ENCODE measurements around the gene COL28A1. TPM values are rescaled to one million over a fixed set of nuclear protein-coding genes. Genes with fewer than 3 reads are reported as not detected.
"Not testable (repeated sequence)": the region's sequence is repeated elsewhere in the genome, so short reads cannot be mapped to it uniquely, and the experiment has no call there.

COL28A1 gene
- total RNA-seq, 1 donor from 2014 or later, result not detected

DNA sequence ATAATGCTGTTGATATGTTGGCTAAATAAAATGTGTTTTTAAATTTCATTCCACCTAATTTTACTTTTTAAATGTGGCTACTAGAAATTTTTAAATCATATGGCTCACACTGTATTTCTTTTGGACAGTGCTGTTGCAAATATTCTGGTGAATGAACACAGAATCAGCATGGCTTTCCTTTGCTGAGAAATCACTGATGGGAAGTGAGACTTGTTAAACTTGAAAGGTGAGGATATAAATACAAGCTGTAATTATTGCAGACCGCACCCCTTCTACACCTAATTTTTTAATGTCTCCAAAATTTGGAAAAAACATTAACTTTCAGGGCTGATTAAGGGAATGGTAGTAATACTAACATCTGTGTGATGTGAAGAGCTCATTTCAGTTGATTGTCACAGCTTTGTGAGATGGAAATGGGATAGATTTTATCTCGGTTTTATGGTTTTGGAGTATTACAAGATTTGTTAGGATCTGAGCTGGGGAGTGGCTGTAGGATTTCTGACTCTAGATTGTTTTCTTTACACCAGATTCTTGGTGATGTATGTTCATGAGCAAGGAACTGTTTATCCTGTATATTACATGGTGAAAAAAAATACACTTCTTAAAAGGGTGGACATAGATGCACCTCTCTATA lies 32.3 kb upstream of the COL28A1 start:
- Mint-ChIP-seq H3K27ac (peak overlapping the region; percentile 73), H3K27me3 (ENCODE audit: insufficient read depth) (no peaks in the 10 kb centered on the region), H3K4me1 (ENCODE audit: low read depth) (peaks cover 40% of the 10 kb centered on the region), H3K4me3 (peak overlapping the region; percentile 88), H3K36me3 (ENCODE audit: low read depth) (peaks cover 25% of the 10 kb centered on the region), H3K9me3 (no peaks in the 10 kb centered on the region)
- DNase-seq (ENCODE audit: low spot score), result no peak
- intact Hi-C loops (cut with micrococcal nuclease), result loop anchor here (2.0 to 10.0 kb wide), 5 partner anchors 17 to 629 kb away; partner anchors contain the start of gene RPA3

DNA sequence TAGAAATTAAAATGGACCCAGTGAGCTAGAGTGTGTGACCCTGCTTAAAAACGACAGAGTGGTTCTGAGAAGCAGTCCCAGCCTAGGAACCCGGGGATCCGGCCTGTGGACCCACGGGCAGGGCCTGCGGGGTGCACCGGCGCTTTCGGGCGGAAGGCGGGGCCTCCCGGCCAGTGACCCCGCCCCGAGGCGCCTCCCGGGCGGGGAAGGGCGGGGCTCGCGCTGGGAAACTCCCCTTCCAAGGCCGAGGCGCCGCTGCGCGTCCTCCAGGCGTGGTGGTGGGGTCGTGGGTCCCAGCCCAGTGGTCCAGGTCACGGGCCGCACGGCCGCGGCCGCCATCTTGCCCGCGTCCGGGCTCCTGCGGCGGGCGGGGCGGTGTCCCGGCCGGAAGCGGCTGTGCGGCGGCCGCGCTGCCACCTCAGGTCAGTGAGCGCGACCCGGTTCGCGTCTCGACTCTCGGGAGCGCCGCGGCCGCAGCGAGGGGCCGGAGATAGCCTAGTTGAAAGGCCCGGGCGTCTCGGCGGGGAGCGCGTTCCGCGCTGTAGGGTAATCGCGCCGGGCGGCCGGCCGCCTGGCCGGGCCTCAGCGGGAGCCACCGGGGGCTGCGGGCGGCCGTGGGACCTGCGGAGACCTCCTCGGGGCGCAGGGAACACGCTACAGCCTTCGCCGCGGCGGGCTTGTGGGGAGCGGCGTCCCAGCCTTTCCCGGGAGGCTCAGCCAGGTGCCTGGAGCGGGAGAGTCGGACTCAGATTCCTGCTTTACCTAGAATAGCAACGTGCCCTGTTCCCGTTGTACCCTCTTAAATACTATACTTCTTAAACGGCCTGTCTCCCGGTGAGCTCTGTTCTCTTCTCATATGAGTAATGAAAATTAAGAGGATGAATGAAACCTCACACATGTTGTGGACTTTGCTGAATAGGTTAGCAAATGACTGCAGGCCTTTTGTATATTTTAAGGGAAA lies 31.3 kb upstream of the COL28A1 start, which contains the start of gene MIOS:
Gene MIOS (plus strand): TSS at position 234 of the 961 bp plus-strand sequence. CDS start 5,592 bp downstream, outside the sequence.
- peak; percentile 80 for DNase-seq (ENCODE audit: low spot score)
- H3K4me3 Mint-ChIP-seq, result peak within 1 kb of the TSS; percentile 88
- peak within 1 kb of the TSS; percentile 73 for H3K27ac Mint-ChIP-seq
- H3K36me3 Mint-ChIP-seq (ENCODE audit: low read depth), result peaks cover 18% of the 10 kb centered on the region
- intact Hi-C loops (cut with micrococcal nuclease), result loop anchor here (1.0 to 10.0 kb wide), 7 partner anchors 73 to 630 kb away; partner anchors contain the start of genes C1GALT1, GLCCI1, RPA3 and UMAD1
- H3K4me1 Mint-ChIP-seq (ENCODE audit: low read depth), result peaks cover 35% of the 10 kb centered on the region
- no peaks in the 10 kb centered on the region for H3K9me3 Mint-ChIP-seq
- H3K27me3 Mint-ChIP-seq (ENCODE audit: insufficient read depth), result no peaks in the 10 kb centered on the region

DNA sequence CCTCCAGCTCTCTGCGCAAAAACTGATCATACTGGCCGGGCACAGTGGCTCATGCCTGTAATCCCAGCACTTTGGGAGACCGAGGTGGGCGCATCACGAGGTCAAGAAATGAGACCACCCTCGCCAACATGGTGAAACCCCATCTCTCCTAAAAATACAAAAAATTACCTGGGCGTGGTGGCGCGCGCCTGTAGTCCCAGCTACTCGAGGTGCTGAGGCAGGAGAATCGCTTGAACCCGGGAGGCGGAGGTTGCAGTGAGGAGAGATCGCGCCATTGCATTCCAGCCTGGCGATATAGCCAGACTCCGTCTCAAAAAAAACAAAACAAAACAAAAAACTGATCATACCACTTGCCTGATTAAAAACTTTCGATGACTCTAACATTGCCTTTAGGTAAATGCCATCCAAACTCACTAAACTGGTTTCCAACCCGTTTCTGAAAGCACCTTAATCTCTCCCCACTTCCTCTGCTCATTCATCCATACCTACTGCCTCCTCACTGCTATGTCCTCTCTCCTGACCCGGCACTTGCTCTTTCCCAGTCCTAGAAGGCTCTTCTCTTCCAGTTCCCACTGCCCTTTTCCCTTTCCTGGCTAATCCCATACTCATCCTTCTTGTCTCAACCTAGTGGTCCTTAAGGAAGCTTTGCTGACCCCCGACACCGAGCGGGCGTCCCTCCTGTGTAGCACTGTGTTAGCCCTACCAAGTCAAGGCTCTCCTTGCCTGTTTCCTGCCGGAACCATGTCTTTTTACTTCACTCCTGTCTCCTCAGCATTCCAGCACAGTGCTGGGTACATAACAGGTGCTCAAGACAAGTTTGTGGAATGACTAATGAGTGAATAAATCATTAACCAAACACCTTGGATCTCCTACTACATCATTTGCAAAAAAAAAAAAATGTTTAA lies 30.3 kb upstream of the COL28A1 start:
- no peak for DNase-seq (ENCODE audit: low spot score)

DNA sequence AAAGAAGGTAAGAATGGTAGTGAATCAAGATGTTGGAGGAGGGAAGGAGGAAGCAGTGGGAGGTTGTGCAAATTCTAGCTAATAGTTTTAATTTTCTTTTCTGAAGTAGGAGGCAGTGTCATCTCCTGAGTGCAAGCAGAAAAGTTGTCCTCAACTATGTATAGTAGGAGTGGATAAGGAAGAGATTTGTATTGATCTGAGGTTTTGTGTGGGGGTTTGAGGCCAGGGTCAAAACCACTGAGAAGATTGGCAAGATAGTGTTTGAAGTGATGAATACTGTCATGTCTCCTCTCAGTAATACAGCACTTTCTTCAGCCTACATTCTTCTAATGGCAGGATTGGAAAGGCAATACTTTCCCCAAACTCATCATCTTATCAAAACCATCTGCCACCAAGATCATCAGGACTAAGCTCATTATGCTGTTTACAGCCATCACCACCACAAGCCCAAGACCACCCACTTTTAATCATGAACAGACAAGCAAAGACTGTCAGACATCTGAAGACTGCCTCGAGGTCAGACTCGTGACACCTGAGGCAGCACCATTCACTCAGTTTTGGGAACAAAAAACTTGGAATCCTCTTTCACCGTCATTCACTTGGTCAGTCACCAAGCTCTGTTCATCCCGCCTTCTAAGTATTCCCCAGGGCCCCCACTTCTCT lies 29.5 kb upstream of the COL28A1 start:
- intact Hi-C loops (cut with micrococcal nuclease), result loop anchor here (2.0 to 10.0 kb wide), 6 partner anchors 110 to 632 kb away; partner anchors contain the start of gene RPA3
- H3K27ac Mint-ChIP-seq, result no peak overlapping the region
- no peak for DNase-seq (ENCODE audit: low spot score)
- peaks cover 11% of the 10 kb centered on the region for H3K36me3 Mint-ChIP-seq (ENCODE audit: low read depth)
- H3K9me3 Mint-ChIP-seq, result peaks cover 1% of the 10 kb centered on the region
- H3K27me3 Mint-ChIP-seq (ENCODE audit: insufficient read depth), result peaks cover 3% of the 10 kb centered on the region
- peaks cover 27% of the 10 kb centered on the region for H3K4me1 Mint-ChIP-seq (ENCODE audit: low read depth)
- H3K4me3 Mint-ChIP-seq, result no peak overlapping the region

More for the DNA sequence above, 30.3 kb upstream of the COL28A1 start:
- no peaks in the 10 kb centered on the region for H3K9me3 Mint-ChIP-seq
- H3K27me3 Mint-ChIP-seq (ENCODE audit: insufficient read depth), result peaks cover 3% of the 10 kb centered on the region
- peaks cover 35% of the 10 kb centered on the region for H3K4me1 Mint-ChIP-seq (ENCODE audit: low read depth)
- H3K36me3 Mint-ChIP-seq (ENCODE audit: low read depth), result peaks cover 18% of the 10 kb centered on the region
- intact Hi-C loops (cut with micrococcal nuclease), result loop anchor here (1.0 to 10.0 kb wide), 9 partner anchors 74 to 631 kb away; partner anchors contain the start of genes C1GALT1, GLCCI1, RPA3 and UMAD1
- no peak overlapping the region for H3K4me3 Mint-ChIP-seq
- no peak overlapping the region for H3K27ac Mint-ChIP-seq

DNA sequence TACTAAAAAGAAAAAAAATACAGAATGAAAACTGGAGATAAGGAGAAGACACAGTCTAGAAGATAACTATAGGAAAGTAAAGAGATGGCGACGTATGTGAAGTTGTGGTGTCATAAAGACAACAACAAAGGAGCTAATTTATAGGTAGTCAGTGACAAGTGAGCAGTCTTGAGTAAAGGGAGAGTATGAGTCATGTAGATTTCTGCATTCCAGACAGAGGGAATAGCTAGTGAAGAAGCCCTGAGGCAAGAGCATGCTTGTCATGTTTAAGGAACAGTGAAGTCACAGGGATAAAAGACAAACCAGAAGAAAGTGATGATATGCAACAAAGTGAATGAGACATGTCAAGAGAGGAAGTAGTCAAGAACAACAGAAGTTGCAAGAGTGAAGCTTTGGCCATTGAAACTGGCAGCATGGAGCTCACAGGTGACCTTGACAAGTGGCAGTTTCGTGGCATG lies 28.7 kb upstream of the COL28A1 start:
- Mint-ChIP-seq H3K9me3 (peaks cover 8% of the 10 kb centered on the region), H3K36me3 (ENCODE audit: low read depth) (peaks cover 3% of the 10 kb centered on the region)

DNA sequence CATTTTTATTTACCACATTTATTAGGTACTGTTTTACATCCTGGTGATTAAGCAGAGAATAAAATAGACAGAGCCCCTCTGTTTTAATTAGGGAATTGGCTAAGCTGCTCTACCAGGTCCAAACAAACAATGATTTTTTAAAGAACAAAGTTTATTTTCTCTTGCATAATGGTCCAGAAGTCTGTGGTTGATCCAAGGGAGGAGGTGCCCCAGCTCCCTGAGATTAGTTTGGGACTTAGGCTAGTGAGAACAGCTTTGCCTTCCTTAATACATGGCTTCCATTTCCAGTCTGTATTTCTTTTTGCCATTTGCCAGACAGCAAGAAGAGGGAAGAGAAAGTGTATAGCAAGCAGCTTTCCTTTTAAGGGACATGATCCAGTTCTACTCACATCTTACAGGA lies 28.1 kb upstream of the COL28A1 start:
- Mint-ChIP-seq H3K4me1 (ENCODE audit: low read depth) (peaks cover 13% of the 10 kb centered on the region), H3K4me3 (no peak overlapping the region), H3K9me3 (peaks cover 14% of the 10 kb centered on the region), H3K27me3 (ENCODE audit: insufficient read depth) (peaks cover 10% of the 10 kb centered on the region), H3K27ac (no peak overlapping the region), H3K36me3 (ENCODE audit: low read depth) (no peaks in the 10 kb centered on the region)
- DNase-seq (ENCODE audit: low spot score), result no peak
- intact Hi-C loops (cut with micrococcal nuclease), result loop anchor here (2.0 to 10.0 kb wide), 4 partner anchors 111 to 569 kb away; no protein-coding TSS in a partner anchor

More for the DNA sequence above, 28.7 kb upstream of the COL28A1 start:
- no peak for DNase-seq (ENCODE audit: low spot score)
- Mint-ChIP-seq H3K27me3 (ENCODE audit: insufficient read depth) (peaks cover 6% of the 10 kb centered on the region), H3K4me3 (no peak overlapping the region), H3K4me1 (ENCODE audit: low read depth) (peaks cover 19% of the 10 kb centered on the region), H3K27ac (no peak overlapping the region)
- intact Hi-C loops (cut with micrococcal nuclease), result loop anchor here (2.0 to 10.0 kb wide), 4 partner anchors 110 to 568 kb away; no protein-coding TSS in a partner anchor

DNA sequence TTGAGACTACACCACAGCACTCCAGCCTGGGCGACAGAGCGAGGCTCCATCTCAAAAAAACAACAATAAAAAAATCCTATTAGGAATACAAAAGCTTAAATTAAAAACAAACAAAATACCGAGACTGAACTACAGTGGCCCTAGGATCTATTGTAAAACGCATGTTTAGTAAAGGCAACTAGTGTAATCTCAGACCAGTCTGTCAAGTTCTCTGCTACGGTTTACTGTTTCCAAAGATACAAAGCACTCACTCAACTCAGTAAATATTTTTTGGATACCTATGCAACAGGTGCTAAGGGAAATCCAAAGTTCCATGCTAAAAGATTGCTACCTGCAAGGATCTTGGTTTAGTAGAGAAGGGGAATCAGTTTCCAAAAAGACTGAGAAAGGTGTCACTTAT lies 27.6 kb upstream of the COL28A1 start:
- no peak overlapping the region for H3K27ac Mint-ChIP-seq
- H3K27me3 Mint-ChIP-seq (ENCODE audit: insufficient read depth), result peaks cover 14% of the 10 kb centered on the region
- no peak overlapping the region for H3K4me3 Mint-ChIP-seq
- peaks cover 1% of the 10 kb centered on the region for H3K36me3 Mint-ChIP-seq (ENCODE audit: low read depth)
- H3K4me1 Mint-ChIP-seq (ENCODE audit: low read depth), result peaks cover 8% of the 10 kb centered on the region
- peaks cover 19% of the 10 kb centered on the region for H3K9me3 Mint-ChIP-seq
- intact Hi-C loops (cut with micrococcal nuclease), result loop anchor here (10.0 kb wide), 2 partner anchors 112 to 202 kb away; no protein-coding TSS in a partner anchor
- no peak for DNase-seq (ENCODE audit: low spot score)

DNA sequence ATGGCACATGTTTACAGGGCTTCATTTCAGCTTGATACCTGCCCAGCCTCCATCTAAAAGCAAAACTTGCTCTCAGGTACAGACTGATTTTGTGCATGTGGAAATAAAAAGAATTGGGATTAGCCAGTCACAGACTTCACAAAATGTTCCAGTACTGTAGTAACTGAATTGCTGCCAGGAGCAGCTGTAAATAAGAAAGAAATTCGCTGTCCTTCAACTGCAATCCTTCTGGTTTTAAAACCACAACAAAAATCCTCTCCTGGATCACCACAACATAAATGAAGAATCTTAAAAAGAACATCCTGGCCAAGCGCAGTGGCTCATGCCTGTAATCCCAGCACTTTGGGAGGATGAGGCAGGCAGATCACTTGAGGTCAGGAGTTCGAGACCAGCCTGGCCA lies 27.1 kb upstream of the COL28A1 start:
- Mint-ChIP-seq H3K36me3 (ENCODE audit: low read depth) (peaks cover 1% of the 10 kb centered on the region), H3K9me3 (peaks cover 24% of the 10 kb centered on the region), H3K27me3 (ENCODE audit: insufficient read depth) (peaks cover 16% of the 10 kb centered on the region), H3K27ac (no peak overlapping the region), H3K4me3 (no peak overlapping the region), H3K4me1 (ENCODE audit: low read depth) (peaks cover 3% of the 10 kb centered on the region)
- intact Hi-C loops (cut with micrococcal nuclease), result loop anchor here (10.0 kb wide), 2 partner anchors 112 to 202 kb away; no protein-coding TSS in a partner anchor
- DNase-seq (ENCODE audit: low spot score), result no peak

DNA sequence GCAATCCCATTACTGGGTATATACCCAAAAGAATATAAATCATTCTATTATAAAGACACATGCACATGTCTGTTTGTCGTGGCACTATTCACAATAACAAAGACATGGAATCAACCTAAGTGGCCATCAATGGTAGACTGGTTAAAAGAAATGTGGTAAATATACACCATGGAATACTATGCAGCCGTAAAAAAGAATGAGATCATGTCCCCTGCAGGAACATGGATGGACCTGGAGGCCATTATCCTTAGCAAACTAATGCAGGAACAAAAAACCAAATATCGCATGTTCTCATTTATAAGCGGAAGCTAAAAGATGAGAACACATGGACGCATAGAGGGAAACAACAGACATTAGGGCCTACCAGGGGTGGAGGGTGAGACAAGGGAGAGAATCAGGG lies 25.9 kb upstream of the COL28A1 start:
- H3K9me3 Mint-ChIP-seq, result peaks cover 29% of the 10 kb centered on the region
- H3K4me3 Mint-ChIP-seq; DNase-seq (ENCODE audit: low spot score); H3K4me1 Mint-ChIP-seq (ENCODE audit: low read depth); H3K36me3 Mint-ChIP-seq (ENCODE audit: low read depth); H3K27ac Mint-ChIP-seq: not testable (repeated sequence)
- peaks cover 16% of the 10 kb centered on the region for H3K27me3 Mint-ChIP-seq (ENCODE audit: insufficient read depth)
- intact Hi-C loops (cut with micrococcal nuclease), result loop anchor here (10.0 kb wide), 2 partner anchors 113 to 203 kb away; no protein-coding TSS in a partner anchor

DNA sequence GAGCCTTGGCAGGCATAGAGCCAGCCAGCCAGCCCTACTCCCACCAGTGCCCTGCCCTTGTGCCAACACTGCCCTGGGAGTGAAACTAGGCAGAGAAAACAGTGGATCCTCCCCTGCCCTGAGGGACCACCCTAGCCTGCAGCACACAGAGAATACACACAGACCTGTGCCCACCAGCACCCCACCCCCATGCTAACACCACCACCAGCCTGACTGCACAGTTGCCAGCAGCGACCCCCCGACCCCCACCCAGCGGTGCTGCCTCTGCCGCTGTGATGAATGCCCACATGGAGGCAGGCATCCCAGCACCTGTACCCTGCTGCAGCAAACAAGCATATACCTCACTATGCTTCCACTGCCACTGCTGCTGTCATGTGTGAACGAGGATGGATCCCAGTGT lies 21.6 kb upstream of the COL28A1 start:
- no peak for DNase-seq (ENCODE audit: low spot score)
- intact Hi-C loops (cut with micrococcal nuclease), result no loop called here
- Mint-ChIP-seq H3K4me1 (ENCODE audit: low read depth) (no peaks in the 10 kb centered on the region), H3K27me3 (ENCODE audit: insufficient read depth) (peaks cover 24% of the 10 kb centered on the region), H3K9me3 (peaks cover 29% of the 10 kb centered on the region), H3K36me3 (ENCODE audit: low read depth) (peaks cover 1% of the 10 kb centered on the region), H3K4me3 (no peak overlapping the region), H3K27ac (no peak overlapping the region)

DNA sequence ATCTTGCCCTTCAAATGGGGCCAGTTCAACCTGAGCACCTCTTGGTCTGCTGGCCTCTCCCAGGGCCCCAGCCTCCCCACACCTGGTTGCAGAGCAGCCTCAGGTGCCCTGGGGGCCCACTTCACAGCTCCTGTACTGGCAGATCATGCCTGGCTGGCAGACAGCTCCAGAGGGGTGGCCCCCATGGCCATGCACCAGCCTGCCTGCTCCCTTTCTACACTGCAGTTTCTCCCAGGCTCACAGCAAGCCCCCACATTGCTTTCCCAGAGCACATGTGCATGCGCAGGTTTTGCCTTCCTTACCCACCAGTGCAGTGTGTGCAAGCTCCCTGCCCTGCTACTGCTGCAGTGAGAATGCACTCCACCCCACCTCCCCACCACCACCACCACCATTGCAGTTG lies 21.2 kb upstream of the COL28A1 start:
- Mint-ChIP-seq H3K4me3 (no peak overlapping the region), H3K27ac (no peak overlapping the region), H3K27me3 (ENCODE audit: insufficient read depth) (peaks cover 24% of the 10 kb centered on the region), H3K36me3 (ENCODE audit: low read depth) (peaks cover 1% of the 10 kb centered on the region), H3K9me3 (peaks cover 29% of the 10 kb centered on the region), H3K4me1 (ENCODE audit: low read depth) (no peaks in the 10 kb centered on the region)
- intact Hi-C loops (cut with micrococcal nuclease), result no loop called here
- no peak for DNase-seq (ENCODE audit: low spot score)
